Stimulated activated CD4-positive, alpha-beta T cell treated with anti-CD3 and anti-CD28 coated beads, Interleukin-1b, Interleukin-23, amount 100 ng/mL, for 24 hours (primary cell): ENCODE measurements around the gene DPF3.
"Not testable (repeated sequence)": the region's sequence is repeated elsewhere in the genome, so short reads cannot be mapped to it uniquely, and the experiment has no call there.

Experiments
- DNase-seq, 4 experiments: peaks; one replicate each; pipeline ENCODE4 v3.0.0-alpha.2; 2020; ENCODE audit warnings: low read depth in 4 of 4, low spot score in 1 of 4

DPF3 gene

DNA sequence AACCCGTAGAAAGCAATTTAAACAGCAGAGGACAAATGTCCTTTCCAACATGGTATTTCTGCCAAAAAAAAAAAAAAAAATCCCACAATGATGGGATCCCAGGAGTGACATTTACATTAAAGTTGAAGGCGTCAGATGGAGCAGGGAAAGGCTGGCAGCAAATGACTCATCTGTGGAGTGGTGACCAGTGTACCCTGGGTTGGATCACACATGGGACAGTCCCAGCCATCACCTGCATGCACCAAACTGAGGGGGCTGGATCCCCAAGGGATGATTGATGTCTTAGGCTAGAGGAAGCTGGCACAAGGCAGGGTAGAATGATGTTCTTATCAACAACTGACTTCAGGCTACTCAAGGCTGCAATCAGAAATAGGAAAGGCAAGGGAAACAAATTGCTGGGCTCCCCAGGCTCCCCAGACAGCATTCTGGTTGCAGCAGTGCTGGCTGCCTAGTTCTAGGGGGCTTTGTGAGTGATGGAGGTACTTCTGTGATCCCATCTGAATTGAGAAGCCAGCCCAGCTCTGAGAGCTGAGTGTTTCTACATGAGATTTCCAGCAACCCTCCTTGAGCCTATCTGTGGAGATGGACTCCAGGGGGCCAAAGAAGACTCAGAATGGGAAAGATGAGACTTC is 117.9 kb downstream of the DPF3 start:
- DNase-seq = no peak

DNA sequence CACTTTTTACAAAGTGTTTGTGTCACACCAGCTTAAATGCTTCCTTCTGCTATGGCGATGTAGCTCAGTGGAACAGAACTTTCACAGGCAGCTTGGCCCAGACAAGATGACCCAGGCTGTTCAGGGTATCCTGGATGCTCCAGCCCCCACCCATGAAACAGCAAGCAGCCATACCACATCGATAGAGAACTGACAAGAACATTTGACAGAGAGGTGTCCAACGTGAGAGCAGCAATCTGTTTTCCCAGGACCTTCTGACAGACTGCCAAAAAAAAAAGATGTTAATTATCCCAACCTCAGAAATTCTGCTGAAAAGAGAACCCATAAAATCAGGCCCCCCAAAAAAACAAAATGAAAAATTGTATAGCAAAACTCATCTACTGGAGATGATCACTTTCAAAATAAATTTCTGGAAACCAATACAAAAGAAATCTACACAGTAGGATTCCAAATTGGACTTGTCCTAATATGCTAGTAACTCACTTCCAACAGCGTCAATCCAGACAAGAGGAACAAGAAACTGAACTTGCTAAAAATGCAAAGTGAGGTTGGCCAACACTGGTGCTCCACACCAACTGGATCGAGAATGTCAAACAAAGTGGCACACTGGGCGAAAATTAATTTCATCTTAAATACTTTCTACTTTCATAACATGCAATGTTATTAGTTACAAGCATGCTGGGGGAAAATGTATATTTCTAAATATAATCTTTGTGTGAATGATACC is 118.8 kb downstream of the DPF3 start:
- no peak for DNase-seq

DNA sequence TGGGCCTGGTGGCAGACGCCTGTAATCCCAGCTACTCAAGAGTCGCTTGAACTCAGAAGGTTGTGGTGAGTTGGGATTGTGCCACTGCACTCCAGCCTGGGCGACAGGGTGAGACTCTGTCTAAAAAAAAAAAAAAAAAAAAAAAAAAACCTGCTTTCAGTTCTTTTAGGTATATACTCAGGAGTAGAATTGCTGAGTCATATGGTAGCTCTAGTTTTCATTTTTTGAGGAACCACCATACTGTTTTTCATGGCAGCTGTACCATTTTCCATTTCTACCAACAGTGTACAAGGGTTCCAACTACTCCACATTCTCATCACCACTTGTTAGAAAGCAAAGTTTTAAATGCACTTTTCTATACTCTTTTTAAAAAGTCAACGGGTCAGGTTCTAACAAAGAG is 119.8 kb downstream of the DPF3 start:
- no peak for DNase-seq

GRCh38 chr14:72771561-72771960 is 122.3 kb downstream of the DPF3 start:
- DNase-seq = no peak

- no peak for DNase-seq
Measured at GRCh38 chr14:72766296-72766695, 127.6 kb downstream of the DPF3 start.

DNA sequence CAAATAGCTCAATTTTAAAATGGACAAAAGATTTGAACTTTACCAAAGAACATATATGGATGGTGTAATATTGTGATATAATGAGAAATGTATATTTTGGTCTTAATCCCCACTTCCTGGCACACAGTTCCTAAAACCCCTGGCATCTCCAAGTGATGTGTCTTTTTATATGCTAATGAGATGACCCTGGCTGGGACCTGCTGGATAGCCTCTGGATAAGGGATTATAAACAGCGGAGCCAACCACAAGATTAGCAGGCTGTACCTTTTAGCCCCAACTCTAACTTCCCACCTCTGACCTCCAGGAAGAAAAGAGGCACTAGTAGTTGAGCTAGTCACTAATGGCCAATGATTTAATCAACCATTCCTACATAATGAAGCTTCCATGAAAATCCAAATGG is 130.0 kb downstream of the DPF3 start:
- no peak for DNase-seq

- DNase-seq = no peak
Measured at GRCh38 chr14:72759670-72760069, 134.2 kb downstream of the DPF3 start.

DNA sequence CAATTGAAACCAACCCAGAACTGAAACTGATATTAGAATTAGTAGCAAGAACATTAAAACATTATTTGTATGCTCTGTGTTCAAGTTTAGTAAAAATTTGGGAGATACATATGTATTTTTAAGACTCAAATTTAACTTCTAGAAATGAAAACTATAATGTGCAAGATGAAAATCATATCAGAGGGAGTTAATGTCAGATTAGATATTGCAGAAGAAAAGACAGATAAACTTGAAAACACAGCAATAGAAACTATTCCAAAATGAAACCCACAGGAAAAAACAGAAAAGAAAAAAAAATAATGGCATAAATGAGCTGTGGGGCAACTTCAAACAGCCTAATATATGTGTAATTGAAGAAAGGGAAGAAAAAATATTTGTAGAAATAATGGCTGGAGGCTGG is 134.9 kb downstream of the DPF3 start:
- DNase-seq = no peak

DNA sequence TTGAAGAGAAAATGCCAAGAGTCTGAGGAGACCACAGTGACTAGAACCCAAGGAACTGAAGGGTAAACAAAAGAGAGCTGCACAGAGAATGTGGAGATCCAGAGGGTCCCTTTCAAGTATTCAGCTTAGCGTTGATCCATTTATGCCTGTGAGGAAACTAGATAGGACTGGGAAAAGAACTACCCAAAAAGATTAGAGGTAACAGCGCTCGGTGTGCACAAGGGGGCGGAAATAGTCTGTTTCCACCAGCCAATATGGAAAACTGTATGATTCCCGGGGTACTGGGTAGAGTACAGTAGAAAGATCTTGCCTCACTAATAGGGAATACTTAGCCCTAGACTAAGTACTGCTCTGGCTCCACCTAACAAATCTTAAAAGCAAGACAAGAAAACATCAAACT is 135.5 kb downstream of the DPF3 start:
- DNase-seq = no peak

GRCh38 chr14:72756967-72757366 is 136.9 kb downstream of the DPF3 start:
- no peak for DNase-seq

- DNase-seq = no peak
Measured at GRCh38 chr14:72755766-72756165, 138.1 kb downstream of the DPF3 start.

- DNase-seq = no peak
Measured at GRCh38 chr14:72754949-72755348, 139.0 kb downstream of the DPF3 start.

DNA sequence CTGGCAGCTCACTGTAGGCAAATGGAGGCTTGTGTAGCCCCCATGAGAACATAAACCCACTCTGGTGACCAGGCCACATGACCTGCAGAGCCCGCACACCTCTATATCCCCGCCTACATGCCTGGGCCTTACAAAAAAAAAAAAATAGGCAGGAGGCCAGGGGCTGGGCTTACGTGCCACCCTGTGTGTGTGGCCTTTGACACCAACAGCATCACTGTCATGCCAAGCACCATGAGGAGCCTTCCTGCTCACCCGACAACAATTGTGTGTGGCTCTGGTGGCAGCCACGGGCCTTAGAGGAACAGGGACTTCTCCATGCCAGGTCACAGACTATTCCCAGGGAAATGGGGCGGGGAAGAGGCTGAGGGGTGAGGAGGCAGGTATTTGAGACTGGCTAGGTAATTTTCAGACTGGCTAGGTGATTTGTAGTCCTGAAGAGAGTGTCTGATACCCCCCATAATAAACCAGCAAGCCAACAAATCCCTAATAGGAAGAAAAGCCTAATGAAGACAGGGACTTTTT is 140.0 kb downstream of the DPF3 start:
- no peak for DNase-seq

DNA sequence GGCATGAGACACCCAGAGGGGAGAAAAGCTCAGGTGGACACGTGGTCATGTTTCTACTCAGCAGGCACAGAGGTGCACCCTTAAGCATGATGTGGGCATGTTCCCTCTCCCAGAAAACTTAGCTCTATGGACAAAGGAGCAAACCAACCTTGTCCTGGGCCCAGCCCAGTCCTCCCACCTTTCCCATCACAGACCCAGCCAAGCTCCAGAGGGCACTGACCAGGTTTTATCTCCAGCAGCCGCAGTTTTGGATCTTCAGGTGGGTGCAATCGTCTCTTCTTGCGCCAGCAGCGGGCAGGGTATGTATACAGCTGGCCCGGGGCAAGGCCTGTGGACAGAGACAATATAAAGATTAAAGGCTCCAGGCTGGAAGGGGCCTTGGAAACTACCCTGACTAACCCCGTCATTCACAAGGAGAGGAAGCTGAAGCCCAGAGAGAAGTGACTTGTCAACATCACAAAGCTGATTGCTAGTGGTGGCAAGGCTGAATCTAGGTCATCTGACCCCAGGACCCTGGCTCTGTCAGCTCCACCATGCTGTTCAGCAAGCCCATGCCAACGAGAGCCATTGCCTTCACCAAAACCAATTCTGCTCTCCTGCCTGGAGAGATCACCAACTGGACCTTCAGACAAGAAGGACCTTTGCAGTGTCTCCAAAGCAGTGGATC is 140.7 kb downstream of the DPF3 start:
- no peak for DNase-seq

GRCh38 chr14:72752034-72752412 is 141.9 kb downstream of the DPF3 start:
- DNase-seq = no peak

DNA sequence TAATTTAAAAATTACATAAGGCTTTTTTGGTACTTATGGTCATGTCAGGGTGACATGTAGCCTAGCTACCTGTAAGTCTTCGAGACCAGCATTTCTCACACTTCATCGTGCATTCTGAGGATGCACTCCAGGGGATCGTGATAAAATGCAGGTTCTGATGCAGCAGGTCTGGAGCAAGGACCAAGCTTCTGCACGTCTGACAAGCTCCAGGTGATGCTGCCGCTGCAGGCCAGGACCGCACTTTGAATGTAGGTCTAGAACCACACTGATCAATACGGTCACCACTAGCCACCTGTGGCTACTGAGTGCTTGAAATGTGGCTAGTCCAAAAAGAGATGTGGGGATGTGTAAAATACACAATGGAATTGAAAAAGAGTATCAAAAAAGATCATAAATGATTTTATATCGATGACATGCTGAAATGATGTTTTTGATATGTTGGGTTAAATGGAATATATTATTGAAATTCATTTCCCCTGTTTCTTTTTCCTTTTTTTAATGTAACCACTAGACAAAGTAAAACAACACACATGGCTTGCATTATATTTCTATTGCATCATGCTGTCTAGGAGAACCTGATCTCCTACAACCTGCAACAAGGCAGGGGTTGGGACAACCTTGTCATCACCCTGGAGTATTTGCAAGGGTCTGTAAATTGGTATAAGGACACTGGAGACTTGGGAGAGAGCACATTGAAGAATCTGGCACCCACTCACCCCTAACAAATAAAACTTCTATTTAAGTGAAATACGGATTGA is 142.4 kb downstream of the DPF3 start:
- DNase-seq = no peak

GRCh38 chr14:72748921-72749320 is 145.0 kb downstream of the DPF3 start:
- DNase-seq = not testable (repeated sequence)

DNA sequence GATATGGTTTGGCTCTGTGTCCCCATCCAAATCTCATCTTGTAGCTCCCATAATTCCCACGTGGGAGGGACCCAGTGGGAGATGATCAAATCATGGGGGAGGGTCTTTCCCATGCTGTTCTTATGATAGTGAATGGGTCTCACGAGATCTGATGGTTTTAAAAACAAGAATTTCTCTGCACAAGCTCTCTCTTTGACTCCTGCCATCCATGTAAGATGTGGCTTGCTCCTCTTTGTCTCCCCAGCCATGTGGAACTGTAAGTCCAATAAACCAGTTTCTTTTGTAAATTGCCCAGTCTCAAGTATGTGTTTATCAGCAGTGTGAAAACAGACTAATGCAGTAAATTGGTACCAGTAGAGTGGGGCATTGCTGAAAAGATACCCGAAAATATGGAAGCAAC is 146.2 kb downstream of the DPF3 start:
- DNase-seq = no peak

GRCh38 chr14:72745991-72746980 is 147.6 kb downstream of the DPF3 start:
- no peak for DNase-seq

DNA sequence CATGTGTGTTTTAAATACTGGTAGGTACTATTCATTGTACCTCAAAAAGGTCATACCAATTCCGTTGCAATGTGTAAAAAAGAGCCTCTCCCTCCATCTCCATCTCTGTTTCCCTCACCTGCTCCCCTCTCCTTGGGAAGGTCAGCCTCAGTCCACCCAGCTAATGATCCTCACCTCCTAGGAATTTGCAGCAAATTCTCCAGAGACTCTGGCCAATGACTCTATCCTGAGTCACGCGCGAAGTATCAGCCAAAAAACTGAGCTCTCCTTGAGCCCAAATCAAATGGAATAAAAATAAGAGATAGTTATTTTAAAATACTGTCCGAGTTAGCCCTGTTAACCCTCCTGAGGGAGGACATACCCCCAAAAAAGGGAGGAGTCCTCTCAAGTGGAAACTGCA is 148.4 kb downstream of the DPF3 start:
- no peak for DNase-seq
